GM18511 (cell line): ENCODE measurements around the gene SLC4A1AP.
"Not testable (repeated sequence)": the region's sequence is repeated elsewhere in the genome, so short reads cannot be mapped to it uniquely, and the experiment has no call there.

Experiments
- ATAC-seq: cut with Tn5 transposase; IDR thresholded peaks from one replicate; pipeline ENCODE4 v1.9.1; 2021; ENCODE audit warnings: mild to moderate bottlenecking, moderate library complexity; ENCODE audit not compliant: unreplicated experiment

Gene SLC4A1AP

GRCh38 chr2:27663285-27664153 lies at the start of gene SLC4A1AP, which contains the start of gene SUPT7L:
Gene SLC4A1AP (plus strand): TSS chr2:27663889. CDS start chr2:27663915, 26 bp downstream.
Gene SUPT7L (minus strand): TSS chr2:27663614. CDS start chr2:27662192, 1,422 bp downstream.
- ATAC-seq = peak; percentile 87

DNA sequence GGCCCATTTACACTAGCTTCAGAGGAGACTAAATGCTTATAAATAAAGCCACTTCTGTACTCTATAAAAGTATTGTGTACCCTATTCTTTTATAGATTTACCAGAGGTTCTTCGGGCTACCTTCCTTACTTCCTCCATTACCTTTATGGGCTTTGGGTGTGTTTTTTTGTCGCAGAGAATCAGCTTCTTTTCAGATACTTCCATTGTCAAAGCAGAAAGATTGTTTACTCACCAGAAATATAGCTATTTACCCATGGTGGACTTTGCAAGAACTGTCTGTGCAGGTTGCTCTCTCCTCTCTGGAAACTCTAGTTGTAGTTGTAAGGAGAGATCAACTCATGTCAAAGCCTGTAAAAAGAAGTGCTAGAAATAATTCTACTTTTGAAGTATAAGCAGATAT lies 49.7 kb upstream of the SLC4A1AP start:
- no peak for ATAC-seq

DNA sequence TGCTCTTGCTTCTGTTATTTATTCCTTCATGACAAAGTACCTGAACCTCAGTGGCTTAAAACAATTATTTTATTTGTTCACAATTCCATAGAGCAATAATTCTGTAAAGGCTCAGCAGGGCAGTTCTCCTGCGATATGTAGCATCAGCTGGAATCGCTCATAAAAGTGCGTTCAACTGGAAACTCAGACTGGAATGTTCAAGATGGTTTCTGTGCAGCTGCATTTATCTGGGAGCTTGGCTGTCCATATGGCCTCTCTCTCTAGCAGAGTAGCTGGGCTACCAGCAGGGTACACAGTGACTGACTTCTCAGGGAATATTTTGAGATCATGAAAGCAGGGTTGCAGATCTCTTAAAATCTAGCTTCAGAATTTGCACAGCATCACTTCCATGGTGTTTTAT lies 48.4 kb upstream of the SLC4A1AP start:
- ATAC-seq = no peak

DNA sequence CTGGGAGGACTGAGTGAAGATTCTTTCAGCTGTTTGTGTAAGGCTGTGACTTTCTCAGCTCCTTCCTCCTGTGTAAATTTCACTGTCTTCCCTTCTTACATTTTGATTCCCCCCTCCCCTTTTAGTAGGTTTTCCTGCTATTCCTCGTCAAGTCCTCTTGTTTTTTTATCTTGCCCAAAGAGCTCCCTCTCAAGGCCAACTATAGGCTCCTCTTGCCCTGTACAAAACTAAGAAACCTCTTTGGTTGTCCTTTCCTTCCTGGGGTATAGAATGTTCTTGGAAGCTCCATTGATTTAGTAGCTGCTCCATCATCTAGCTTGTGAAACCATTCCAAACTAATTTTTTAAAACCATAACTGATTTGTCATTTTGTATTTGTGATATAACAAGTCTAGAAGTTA lies 42.2 kb upstream of the SLC4A1AP start:
- ATAC-seq = no peak

GRCh38 chr2:27622921-27623384 lies 40.7 kb upstream of the SLC4A1AP start:
- no peak for ATAC-seq

- ATAC-seq = no peak
These were observed 38.7 kb upstream of the SLC4A1AP start for GRCh38 chr2:27624943-27625342.

GRCh38 chr2:27626323-27626722 lies 37.4 kb upstream of the SLC4A1AP start:
- not testable (repeated sequence) for ATAC-seq

GRCh38 chr2:27626921-27627320 lies 36.8 kb upstream of the SLC4A1AP start:
- not testable (repeated sequence) for ATAC-seq

DNA sequence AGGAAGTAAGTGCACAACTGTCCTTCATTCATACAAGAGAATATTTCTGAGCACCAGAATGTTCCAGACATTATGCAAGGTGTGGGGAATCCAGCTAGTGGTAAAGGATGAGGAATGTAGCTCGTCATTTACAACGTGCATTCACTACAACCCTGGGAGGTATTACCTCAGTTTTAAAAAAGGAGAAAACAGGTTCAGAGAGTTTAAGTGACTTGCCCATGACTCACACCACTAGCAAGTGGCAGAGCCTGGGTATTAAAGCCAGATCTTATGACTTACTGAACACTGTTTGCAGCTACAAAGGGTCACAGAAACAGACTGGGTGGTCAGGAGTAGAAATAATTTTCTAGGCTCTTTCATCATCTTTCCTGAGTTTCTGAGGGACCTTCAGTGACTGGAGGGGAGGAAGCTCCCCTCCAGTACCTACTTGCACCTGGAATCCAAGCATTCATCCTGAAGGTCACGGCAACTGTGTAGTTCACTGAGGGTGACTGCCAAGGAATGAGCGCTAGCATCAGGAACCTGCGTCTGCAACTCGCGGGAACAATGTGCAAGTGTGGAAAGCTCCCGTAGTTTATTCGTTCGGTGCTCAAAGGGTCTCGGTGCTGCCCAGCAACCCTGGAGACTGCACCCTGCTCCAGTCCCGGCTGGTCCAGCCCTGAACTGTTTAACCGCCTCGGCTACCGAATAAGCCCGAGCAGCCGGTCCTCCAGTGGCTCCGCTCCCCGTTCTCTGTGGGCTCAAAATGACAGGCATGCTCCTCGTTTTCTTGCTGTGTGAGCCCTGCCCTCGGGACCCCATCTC lies 35.5 kb upstream of the SLC4A1AP start:
- peak; percentile 31 for ATAC-seq

DNA sequence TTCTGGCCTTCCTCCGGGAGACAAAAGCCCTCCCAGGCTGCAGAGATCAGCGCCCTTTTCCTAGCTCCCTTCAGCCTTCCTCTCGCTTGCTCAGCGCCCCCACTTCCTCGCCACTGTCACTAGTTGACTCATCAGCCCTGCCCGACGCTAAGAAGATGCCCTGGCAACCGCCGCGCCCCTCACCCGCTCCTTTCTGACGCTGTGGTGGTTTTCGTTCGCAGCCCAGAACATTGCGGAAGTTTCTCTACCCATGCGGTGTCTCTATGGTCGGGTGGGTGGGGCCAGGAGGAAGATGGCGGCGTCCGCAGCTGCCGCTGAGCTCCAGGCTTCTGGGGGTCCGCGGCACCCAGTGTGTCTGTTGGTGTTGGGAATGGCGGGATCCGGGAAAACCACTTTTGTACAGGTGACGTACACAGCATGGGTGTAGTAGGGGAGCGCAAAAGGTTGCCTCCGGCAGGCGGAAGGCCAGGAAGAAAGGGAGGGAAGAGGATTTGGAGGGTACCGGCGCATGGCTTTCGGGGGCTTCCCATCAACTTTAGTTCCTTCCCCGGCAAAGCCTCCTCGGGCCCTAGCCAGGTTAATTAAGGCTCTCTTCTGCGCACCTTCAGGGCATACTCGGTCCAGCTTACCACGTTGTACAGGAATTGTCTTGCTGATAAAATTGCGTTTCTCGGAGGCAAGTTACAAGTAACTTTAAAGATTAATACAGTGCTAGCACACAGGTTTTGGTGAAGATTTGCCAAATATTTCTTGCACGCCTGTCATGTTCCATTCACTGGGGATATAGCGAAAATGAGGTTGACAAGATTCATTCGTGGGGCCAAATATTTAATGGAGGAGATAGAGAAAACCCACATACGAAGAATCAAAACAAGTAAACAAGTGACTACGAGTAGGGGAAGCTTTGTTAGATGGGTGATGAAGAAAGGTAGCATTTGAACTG lies 34.7 kb upstream of the SLC4A1AP start, which contains the start of the genes CCDC121 and GPN1:
Gene CCDC121, minus strand, starts transcription at position 246 of the 943 bp plus-strand sequence. CDS start 1,213 bp downstream, outside the sequence.
Gene GPN1, plus strand, starts transcription at position 284 of the 943 bp plus-strand sequence. Its CDS starts 9 bp downstream, at position 293.
- ATAC-seq = peak; percentile 100

GRCh38 chr2:27630257-27630656 lies 33.4 kb upstream of the SLC4A1AP start:
- not testable (repeated sequence) for ATAC-seq

GRCh38 chr2:27634291-27634690 lies 29.4 kb upstream of the SLC4A1AP start:
- ATAC-seq = no peak

DNA sequence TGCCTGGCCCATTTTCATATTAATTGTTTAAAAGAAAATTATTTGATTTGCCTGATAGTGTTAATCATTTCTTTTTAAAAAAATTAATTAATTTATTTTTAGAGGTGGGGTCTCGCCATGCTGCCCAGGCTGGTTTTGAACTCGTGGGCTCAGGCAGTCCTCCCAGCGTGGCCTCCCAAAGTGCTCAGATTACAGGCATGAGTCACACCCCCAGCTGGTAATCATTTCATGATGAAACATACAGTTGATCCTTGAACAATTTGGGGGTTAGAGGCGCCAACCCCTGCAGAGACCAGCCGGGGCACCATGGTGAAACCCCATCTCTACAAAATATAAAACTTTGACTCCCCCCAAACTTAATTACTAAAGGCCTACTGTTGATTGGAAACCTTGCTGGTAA lies 26.9 kb upstream of the SLC4A1AP start:
- no peak for ATAC-seq

- ATAC-seq = no peak
These were observed 25.6 kb upstream of the SLC4A1AP start for GRCh38 chr2:27638037-27638637.

DNA sequence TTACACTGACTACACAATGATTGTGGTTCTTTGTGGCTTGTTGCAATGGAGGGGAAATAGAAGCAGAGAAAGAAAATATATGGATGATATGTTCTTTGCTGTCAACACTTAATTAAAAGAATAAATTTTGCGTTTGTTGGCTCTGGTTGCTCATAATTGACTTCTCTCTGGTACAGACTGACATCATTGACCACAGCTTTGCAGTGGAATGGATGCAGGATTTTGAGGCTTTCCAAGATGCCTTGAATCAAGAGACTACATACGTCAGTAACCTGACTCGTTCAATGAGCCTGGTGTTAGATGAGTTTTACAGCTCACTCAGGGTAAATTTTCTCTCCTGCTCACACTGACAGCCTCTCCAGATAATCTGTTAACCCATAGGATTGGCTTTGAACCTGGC lies 25.0 kb upstream of the SLC4A1AP start:
- no peak for ATAC-seq

GRCh38 chr2:27640722-27641245 lies 22.9 kb upstream of the SLC4A1AP start:
- ATAC-seq = no peak

GRCh38 chr2:27645197-27645596 lies 18.5 kb upstream of the SLC4A1AP start:
- no peak for ATAC-seq

- no peak for ATAC-seq
These were observed 16.4 kb upstream of the SLC4A1AP start for GRCh38 chr2:27647289-27647688.

GRCh38 chr2:27647737-27648136 lies 16.0 kb upstream of the SLC4A1AP start:
- no peak for ATAC-seq

- no peak for ATAC-seq
These were observed 12.6 kb upstream of the SLC4A1AP start for GRCh38 chr2:27651056-27651455.
